Natural killer cell (primary cell): Measurements from ENCODE around the gene C6orf141. TPM values are rescaled to one million over a fixed set of nuclear protein-coding genes. Genes with fewer than 3 reads are reported as not detected.

Source experiments
- ATAC-seq, 3 donors: fragments of 150-1000 bp in 2 of 3; fragments of 200-7000 bp in 1 of 3; cut with Tn5 transposase; 1 replicate in 1 of 3; 2 replicates in 2 of 3; pipeline ENCODE4 v1.10.0; 2021; ENCODE audit warnings: mild to moderate bottlenecking in 2 of 3, moderate library complexity in 2 of 3
- DNase-seq, 2 donors: peaks; one replicate each; pipeline versions ENCODE4 v3.0.0 to v3.0.0-alpha.2; 2013 to 2021; ENCODE audit warnings: mixed read lengths in 1 of 2
- H3K27ac ChIP-seq: one replicate; pipeline ENCODE4 v1.5.1; 2013; ENCODE audit warnings: mild to moderate bottlenecking, low read length
- H3K27me3 ChIP-seq: one replicate; pipeline ENCODE4 v1.6.1; 2013; ENCODE audit warnings: low read length; ENCODE audit not compliant: control insufficient read depth, insufficient read depth
- H3K36me3 ChIP-seq: one replicate; pipeline ENCODE4 v1.6.1; 2013; ENCODE audit warnings: low read length; ENCODE audit not compliant: control insufficient read depth, insufficient read depth
- H3K4me1 ChIP-seq: one replicate; pipeline ENCODE4 v1.6.1; 2013; ENCODE audit warnings: low read length; ENCODE audit not compliant: control insufficient read depth, insufficient read depth
- H3K4me3 ChIP-seq: one replicate; pipeline ENCODE4 v1.5.1; 2013; ENCODE audit warnings: low read length
- H3K9me3 ChIP-seq: one replicate; pipeline ENCODE4 v1.6.1; 2013; ENCODE audit warnings: low read length; ENCODE audit not compliant: control insufficient read depth, insufficient read depth
- H3K27ac Mint-ChIP-seq, 2 donors: one replicate each; pipeline ENCODE4 v1.8.0; 2022; ENCODE audit warnings: mild to moderate bottlenecking in 2 of 2, mixed read lengths in 2 of 2, moderate library complexity in 1 of 2
- H3K27me3 Mint-ChIP-seq, 2 donors: one replicate each; pipeline ENCODE4 v1.8.0; 2022; ENCODE audit warnings: low read depth in 2 of 2, mixed read lengths in 2 of 2
- H3K36me3 Mint-ChIP-seq: one replicate; pipeline ENCODE4 v1.8.0; 2022; ENCODE audit warnings: mixed read lengths
- H3K4me1 Mint-ChIP-seq, 2 donors: one replicate each; pipeline ENCODE4 v1.8.0; 2022; ENCODE audit warnings: mixed read lengths in 2 of 2
- H3K4me3 Mint-ChIP-seq: one replicate; pipeline ENCODE4 v1.8.0; 2022; ENCODE audit warnings: mild to moderate bottlenecking, moderate library complexity, mixed read lengths
- H3K9me3 Mint-ChIP-seq, 2 donors: one replicate each; pipeline ENCODE4 v1.8.0; 2022; ENCODE audit warnings: mixed read lengths in 2 of 2
- CTCF ChIP-seq: fragments of 200-600 bp; IDR thresholded peaks from one replicate; pipeline ENCODE4 v1.8.0; 2022; ENCODE audit warnings: antibody characterized with exemption
- WGBS: methylation state at CpG from one replicate; pipeline ENCODE4 v1.1.7; 2013; ENCODE audit warnings: missing lambda C conversion rate; ENCODE audit not compliant: insufficient coverage; 5-methylcytosine and 5-hydroxymethylcytosine counted together
- intact Hi-C: fragments of 100-400 bp; cut with micrococcal nuclease; formaldehyde crosslinking; loops from one replicate; pipeline ENCODE4 v1.14.2; 2022
- total RNA-seq, 4 donors: library from RNA; stranded (reverse); fragments of 120-200 nt in 1 of 4; gene quantifications; one replicate each; pipeline versions ENCODE4 v1.2.3 to v1.2.4, GENCODE V29; 2013 to 2022

Gene C6orf141
- total RNA-seq, 3 donors from 2014 or later (not counting 1 experiment from before 2014, with no cell fraction given) = not detected

- intact Hi-C loops = no loop called here
- H3K27ac Mint-ChIP-seq = no peak overlapping the region
- TF ChIP-seq CTCF = no peak
- peaks cover 3 to 9% of the 10 kb centered on the region in 2 donors for H3K27me3 Mint-ChIP-seq
- no peaks in the 10 kb centered on the region for H3K9me3 ChIP-seq
- DNase-seq (no peak), ATAC-seq (no peak)
- H3K4me3 ChIP-seq = no peak overlapping the region
- no peaks in the 10 kb centered on the region for H3K36me3 Mint-ChIP-seq
- H3K4me1 Mint-ChIP-seq = peaks cover 8 to 10% of the 10 kb centered on the region in 2 donors
- H3K36me3 ChIP-seq = no peaks in the 10 kb centered on the region
- no peak overlapping the region for H3K27ac ChIP-seq
- whole genome bisulfite sequencing = 92% methylated on average over 3 of the region's 4 CpGs
- no peak overlapping the region for H3K4me3 Mint-ChIP-seq
- no peaks in the 10 kb centered on the region for H3K9me3 Mint-ChIP-seq
- peaks cover 6% of the 10 kb centered on the region for H3K4me1 ChIP-seq
- H3K27me3 ChIP-seq = peaks cover 6% of the 10 kb centered on the region
Measured at GRCh38 chr6:49555951-49556350, 5.5 kb downstream of the C6orf141 start.

GRCh38 chr6:49556429-49556837 lies 6.0 kb downstream of the C6orf141 start:
- Mint-ChIP-seq H3K27ac (no peak overlapping the region), H3K4me1 (peaks cover 5 to 6% of the 10 kb centered on the region in 2 donors), H3K9me3 (no peaks in the 10 kb centered on the region), H3K4me3 (no peak overlapping the region), H3K36me3 (no peaks in the 10 kb centered on the region), H3K27me3 (peaks cover 3 to 5% of the 10 kb centered on the region in 2 donors)
- intact Hi-C loops = no loop called here
- H3K4me1 ChIP-seq = peaks cover 1% of the 10 kb centered on the region
- peaks cover 1% of the 10 kb centered on the region for H3K27me3 ChIP-seq
- DNase-seq (no peak), ATAC-seq (no peak)
- H3K36me3 ChIP-seq = no peaks in the 10 kb centered on the region
- no peaks in the 10 kb centered on the region for H3K9me3 ChIP-seq
- no peak for TF ChIP-seq CTCF
- no peak overlapping the region for H3K27ac ChIP-seq
- H3K4me3 ChIP-seq = no peak overlapping the region

GRCh38 chr6:49557177-49557576 lies 6.7 kb downstream of the C6orf141 start:
- intact Hi-C loops = no loop called here
- 60% methylated on average over 1 of the region's 3 CpGs for WGBS

More at GRCh38 chr6:49557177-49557576, 6.7 kb downstream of the C6orf141 start:
- H3K4me3 Mint-ChIP-seq = no peak overlapping the region
- no peak overlapping the region for H3K4me3 ChIP-seq
- no peak for TF ChIP-seq CTCF
- H3K9me3 Mint-ChIP-seq = no peaks in the 10 kb centered on the region
- no peaks in the 10 kb centered on the region for H3K36me3 Mint-ChIP-seq
- H3K27me3 ChIP-seq = no peaks in the 10 kb centered on the region
- no peaks in the 10 kb centered on the region for H3K4me1 ChIP-seq
- H3K4me1 Mint-ChIP-seq = no peaks in the 10 kb centered on the region
- DNase-seq (no peak), ATAC-seq (no peak)
- H3K27me3 Mint-ChIP-seq = peaks cover 0 to 3% of the 10 kb centered on the region in 2 donors
- no peak overlapping the region for H3K27ac ChIP-seq
- no peaks in the 10 kb centered on the region for H3K9me3 ChIP-seq
- no peaks in the 10 kb centered on the region for H3K36me3 ChIP-seq
- no peak overlapping the region for H3K27ac Mint-ChIP-seq
